GM12878 (cell line): ENCODE data around the gene ULK4.

ENCODE experiments used
- GABPA ChIP-seq: IDR thresholded peaks from 2 replicates; pipeline ENCODE4 v1.6.1; 2014; ENCODE audit warnings: antibody characterized with exemption, low read depth, mild to moderate bottlenecking, inconsistent platforms
- MAX ChIP-seq: IDR thresholded peaks from 2 replicates; pipeline ENCODE4 v1.6.1; 2012; ENCODE audit warnings: low read depth, low read length, improper control_type of control experiment
- MEF2A ChIP-seq: IDR thresholded peaks from 2 replicates; pipeline ENCODE4 v1.6.1; 2011; ENCODE audit warnings: low read depth, mild to moderate bottlenecking, low read length, moderate library complexity; ENCODE audit not compliant: insufficient read depth
- MXI1 ChIP-seq: fragments of 150-350 bp; IDR thresholded peaks from 2 replicates; pipeline ENCODE4 v1.6.1; 2011; ENCODE audit warnings: low read depth, mild to moderate bottlenecking, inconsistent platforms, low read length, improper control_type of control experiment
- MYC ChIP-seq: IDR thresholded peaks from 2 replicates; pipeline ENCODE4 v1.6.1; 2011; ENCODE audit warnings: mild to moderate bottlenecking, low read length, moderate library complexity, inconsistent platforms; ENCODE audit not compliant: insufficient read depth, insufficient replicate concordance, insufficient read length, severe bottlenecking
- NRF1 ChIP-seq: conservative IDR thresholded peaks from 2 replicates; pipeline ENCODE4 v1.6.1; 2011; ENCODE audit warnings: mild to moderate bottlenecking, low read depth, low read length, improper control_type of control experiment
- PAX8 ChIP-seq: fragments of 450-650 bp; IDR thresholded peaks from 2 replicates; pipeline ENCODE4 v1.6.1; 2017; ENCODE audit warnings: mild to moderate bottlenecking, moderate library complexity
- PKNOX1 ChIP-seq: fragments of 450-650 bp; IDR thresholded peaks from 2 replicates; pipeline ENCODE4 v1.6.1; 2016; ENCODE audit warnings: mild to moderate bottlenecking
- POLR2AphosphoS2 ChIP-seq: IDR thresholded peaks from 2 replicates; pipeline ENCODE4 v1.6.1; 2011; ENCODE audit warnings: low read depth, mild to moderate bottlenecking, low read length, improper control_type of control experiment, moderate library complexity
- RAD21 ChIP-seq: IDR thresholded peaks from 2 replicates; pipeline ENCODE4 v1.6.1; 2011; ENCODE audit warnings: mild to moderate bottlenecking, low read depth, low read length, moderate library complexity; ENCODE audit not compliant: insufficient read depth
- SUPT20H ChIP-seq: IDR thresholded peaks from 2 replicates; pipeline ENCODE4 v1.6.1; 2011; ENCODE audit warnings: low read depth, mild to moderate bottlenecking, low read length, moderate library complexity, borderline replicate concordance; ENCODE audit not compliant: control insufficient read depth
- YY1 ChIP-seq: IDR thresholded peaks from 2 replicates; pipeline ENCODE4 v1.6.1; 2011; ENCODE audit warnings: low read depth, mild to moderate bottlenecking, low read length
- TF ChIP-seq, protein P1 (sequence below), 3 experiments: IDR thresholded peaks in 2 of 3; conservative IDR thresholded peaks in 1 of 3; 2 replicates each; pipeline ENCODE4 v1.5.1; 2011; ENCODE audit warnings: low read depth in 3 of 3, low read length in 3 of 3, mild to moderate bottlenecking in 3 of 3, control low read depth in 2 of 3, moderate library complexity in 2 of 3, inconsistent platforms in 1 of 3, mixed read lengths in 1 of 3; ENCODE audit not compliant: control insufficient read depth in 2 of 3, insufficient read depth in 1 of 3; ENCODE audit errors: extremely low read depth in 1 of 3
- TF ChIP-seq, protein P2 (sequence below): IDR thresholded peaks from 2 replicates; pipeline ENCODE4 v1.6.1; 2012; ENCODE audit warnings: improper control_type of control experiment, low read depth, low read length; ENCODE audit not compliant: insufficient replicate concordance

DNA sequence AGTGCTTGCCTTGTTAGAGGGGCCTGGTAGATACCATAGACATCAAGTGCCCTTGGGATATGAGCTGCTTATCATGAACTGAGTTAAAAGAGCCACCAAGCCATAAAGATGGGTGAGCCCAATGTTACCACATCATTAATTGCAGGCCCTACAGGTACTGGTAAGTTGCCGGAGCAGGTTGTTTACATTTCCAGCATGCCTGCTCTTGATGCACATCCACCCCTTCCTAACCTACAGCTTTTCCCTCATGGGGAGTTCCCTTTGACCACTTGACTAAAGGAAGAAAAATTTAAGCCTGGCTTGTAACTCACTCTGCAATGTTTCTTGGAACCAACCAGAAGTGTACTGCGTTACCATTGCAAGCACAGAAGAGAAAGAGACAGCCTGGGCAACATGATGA, 24.7 kb upstream of the ULK4 start:
- TF ChIP-seq, protein P1, sequence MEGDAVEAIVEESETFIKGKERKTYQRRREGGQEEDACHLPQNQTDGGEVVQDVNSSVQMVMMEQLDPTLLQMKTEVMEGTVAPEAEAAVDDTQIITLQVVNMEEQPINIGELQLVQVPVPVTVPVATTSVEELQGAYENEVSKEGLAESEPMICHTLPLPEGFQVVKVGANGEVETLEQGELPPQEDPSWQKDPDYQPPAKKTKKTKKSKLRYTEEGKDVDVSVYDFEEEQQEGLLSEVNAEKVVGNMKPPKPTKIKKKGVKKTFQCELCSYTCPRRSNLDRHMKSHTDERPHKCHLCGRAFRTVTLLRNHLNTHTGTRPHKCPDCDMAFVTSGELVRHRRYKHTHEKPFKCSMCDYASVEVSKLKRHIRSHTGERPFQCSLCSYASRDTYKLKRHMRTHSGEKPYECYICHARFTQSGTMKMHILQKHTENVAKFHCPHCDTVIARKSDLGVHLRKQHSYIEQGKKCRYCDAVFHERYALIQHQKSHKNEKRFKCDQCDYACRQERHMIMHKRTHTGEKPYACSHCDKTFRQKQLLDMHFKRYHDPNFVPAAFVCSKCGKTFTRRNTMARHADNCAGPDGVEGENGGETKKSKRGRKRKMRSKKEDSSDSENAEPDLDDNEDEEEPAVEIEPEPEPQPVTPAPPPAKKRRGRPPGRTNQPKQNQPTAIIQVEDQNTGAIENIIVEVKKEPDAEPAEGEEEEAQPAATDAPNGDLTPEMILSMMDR (IDR thresholded peaks at IDR 0.05 in 2 of 3, conservative IDR thresholded peaks at IDR 0.05 in 1 of 3; ENCODE audit: control insufficient read depth in 2 of 3, extremely low read depth in 1 of 3, insufficient read depth in 1 of 3, low read depth in 3 of 3, low read length in 3 of 3), result no peak
- TF ChIP-seq GABPA (no peak), NRF1 (no peak), MYC (no peak), SUPT20H (no peak), MEF2A (no peak), RAD21 (no peak), PKNOX1 (no peak), MXI1 (no peak), POLR2AphosphoS2 (no peak), YY1 (no peak), MAX (no peak), PAX8 (no peak)
- TF ChIP-seq, protein P2, sequence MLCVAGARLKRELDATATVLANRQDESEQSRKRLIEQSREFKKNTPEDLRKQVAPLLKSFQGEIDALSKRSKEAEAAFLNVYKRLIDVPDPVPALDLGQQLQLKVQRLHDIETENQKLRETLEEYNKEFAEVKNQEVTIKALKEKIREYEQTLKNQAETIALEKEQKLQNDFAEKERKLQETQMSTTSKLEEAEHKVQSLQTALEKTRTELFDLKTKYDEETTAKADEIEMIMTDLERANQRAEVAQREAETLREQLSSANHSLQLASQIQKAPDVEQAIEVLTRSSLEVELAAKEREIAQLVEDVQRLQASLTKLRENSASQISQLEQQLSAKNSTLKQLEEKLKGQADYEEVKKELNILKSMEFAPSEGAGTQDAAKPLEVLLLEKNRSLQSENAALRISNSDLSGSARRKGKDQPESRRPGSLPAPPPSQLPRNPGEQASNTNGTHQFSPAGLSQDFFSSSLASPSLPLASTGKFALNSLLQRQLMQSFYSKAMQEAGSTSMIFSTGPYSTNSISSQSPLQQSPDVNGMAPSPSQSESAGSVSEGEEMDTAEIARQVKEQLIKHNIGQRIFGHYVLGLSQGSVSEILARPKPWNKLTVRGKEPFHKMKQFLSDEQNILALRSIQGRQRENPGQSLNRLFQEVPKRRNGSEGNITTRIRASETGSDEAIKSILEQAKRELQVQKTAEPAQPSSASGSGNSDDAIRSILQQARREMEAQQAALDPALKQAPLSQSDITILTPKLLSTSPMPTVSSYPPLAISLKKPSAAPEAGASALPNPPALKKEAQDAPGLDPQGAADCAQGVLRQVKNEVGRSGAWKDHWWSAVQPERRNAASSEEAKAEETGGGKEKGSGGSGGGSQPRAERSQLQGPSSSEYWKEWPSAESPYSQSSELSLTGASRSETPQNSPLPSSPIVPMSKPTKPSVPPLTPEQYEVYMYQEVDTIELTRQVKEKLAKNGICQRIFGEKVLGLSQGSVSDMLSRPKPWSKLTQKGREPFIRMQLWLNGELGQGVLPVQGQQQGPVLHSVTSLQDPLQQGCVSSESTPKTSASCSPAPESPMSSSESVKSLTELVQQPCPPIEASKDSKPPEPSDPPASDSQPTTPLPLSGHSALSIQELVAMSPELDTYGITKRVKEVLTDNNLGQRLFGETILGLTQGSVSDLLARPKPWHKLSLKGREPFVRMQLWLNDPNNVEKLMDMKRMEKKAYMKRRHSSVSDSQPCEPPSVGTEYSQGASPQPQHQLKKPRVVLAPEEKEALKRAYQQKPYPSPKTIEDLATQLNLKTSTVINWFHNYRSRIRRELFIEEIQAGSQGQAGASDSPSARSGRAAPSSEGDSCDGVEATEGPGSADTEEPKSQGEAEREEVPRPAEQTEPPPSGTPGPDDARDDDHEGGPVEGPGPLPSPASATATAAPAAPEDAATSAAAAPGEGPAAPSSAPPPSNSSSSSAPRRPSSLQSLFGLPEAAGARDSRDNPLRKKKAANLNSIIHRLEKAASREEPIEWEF, result no peak
